ENCODE data around the gene ANKRD13B.
A peak's percentile ranks its signal among the peaks of the same experiment; 100 is the strongest.

Gene ANKRD13B

GRCh38 chr17:29582772-29583171 is 10.2 kb upstream of the ANKRD13B start:
- DNase-seq, result no peak

DNA sequence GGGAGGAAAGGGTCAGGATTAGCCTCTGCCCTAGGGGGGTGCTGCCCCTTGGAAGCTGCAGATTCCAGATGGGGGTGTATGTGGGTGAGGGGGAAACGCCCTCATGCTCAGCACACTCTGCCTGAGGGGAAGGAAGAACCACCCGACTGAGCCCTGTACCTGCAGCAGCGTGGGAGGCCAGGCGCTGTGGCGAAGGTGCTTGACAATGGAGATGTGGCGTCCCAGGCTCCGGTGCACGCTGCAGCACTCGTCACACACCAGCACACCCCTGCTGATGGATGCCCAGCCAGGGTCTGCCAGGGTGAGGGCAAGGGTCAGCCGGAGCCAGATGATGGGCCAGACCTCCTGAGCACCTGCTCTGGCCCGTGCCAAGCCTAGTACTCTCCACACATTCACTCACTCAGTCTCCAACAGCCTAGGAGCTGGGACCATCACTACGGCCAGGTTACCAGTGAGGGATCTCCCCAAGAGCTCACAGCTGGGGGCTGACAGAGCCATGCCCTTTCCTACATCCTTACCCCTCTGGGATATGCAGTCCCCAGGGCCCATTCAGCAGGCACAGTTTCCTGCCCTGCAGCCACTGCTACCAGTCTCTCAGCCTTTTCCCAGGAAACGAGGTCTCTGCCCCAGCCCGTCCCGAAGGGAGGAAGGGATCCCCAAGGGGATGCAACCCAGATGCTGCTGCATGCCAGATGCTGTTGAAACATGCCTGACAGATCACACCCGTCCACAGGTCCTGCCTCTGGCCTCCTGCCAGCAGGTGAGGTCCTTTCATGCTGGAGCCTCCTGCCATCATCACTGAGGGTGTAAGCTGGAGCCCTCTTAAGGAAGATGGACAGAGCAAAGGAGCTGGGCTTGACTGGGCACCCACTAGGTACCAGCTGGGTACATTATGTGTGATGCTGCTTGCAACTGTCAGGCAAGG is 9.3 kb upstream of the ANKRD13B start:
- no peak for DNase-seq

- DNase-seq, result no peak
Observed at GRCh38 chr17:29584452-29585079, 8.4 kb upstream of the ANKRD13B start.

DNA sequence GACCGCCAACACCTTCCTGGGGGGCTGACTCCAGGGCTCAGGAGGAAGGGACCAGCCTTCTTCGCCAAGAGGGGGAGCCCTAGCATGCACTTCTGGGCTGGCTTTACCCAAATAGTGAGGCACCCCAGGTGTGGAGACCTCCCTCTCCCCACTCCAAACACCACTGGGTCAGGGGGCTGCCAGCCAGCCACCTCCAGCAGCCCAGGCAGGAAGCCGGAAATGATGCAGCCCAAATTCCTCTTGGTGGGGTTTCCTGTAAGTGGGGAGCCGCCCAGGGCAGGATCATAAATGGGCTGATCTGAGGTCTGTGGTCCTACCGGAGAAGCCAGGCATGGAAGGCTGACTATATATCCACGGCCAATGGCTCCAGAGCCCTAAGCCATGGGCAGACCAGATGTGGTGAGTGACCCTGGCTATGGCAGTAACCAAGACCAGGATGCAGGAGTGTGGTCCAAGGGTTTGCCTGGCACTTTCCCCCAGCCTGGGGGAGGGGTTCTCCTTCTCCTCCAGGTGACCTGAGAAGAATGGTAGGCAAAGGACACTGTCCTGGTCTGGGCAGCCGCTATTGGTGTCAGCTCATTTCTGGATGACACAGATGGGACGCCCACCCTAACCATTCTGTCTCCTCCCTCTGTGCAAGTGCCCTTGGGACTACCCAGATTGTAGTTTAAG is 7.7 kb upstream of the ANKRD13B start:
- no peak for DNase-seq

DNA sequence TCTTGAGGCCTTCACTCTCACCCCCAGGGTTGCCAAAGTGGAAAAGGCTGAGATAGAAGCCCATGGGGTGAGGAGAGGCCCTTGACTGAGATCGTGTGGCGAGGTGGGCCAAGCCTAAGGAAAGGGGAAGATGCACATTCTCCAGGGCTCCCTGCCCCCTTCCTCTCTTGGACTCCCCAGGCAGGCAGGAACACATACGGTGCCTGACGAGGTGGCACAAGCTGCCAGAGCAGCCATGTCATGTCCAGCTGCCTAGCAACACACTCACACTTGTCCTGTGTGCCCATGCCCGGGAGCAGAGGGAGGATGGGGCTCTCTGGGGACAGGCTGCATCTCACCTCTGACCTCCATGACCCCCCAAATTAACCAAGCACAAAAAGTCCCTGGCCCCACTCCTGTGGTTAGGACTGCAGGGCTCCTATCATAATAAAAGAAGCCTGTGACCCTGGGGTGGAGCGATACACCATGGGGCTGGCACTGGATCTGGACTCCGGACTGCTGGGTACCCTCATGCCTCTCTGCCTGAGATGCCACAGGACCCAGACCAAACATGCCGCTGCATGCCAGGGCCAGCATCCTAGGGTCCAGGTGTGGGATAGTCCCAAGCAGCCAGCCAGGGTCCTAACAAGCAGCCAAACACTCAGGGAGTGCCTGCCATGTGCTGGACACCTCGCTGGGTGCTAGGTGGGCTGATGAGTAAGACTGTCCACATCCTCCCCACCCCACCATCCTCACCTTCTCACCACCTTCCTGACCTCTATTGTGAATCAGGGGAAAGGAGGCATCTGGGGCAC is 6.1 kb upstream of the ANKRD13B start:
- no peak for DNase-seq

DNA sequence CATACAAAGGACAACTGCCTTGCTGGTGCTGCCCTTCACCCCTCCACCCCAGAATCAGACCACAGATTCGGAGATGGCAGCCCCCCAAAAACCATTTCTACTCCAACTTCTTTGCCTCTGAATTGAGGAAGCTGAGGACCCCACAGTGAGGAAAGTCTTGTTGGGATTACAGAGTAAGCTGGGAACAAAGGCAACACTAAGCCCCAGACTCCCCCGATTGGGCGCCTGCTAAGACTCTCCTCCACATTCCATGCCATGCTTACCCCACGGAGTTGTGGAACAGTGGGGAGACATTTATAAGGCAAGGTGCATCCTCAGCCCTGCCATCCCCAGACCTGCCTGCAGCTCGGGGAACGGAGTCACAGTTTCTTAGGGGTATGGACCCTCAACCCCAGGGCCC is 5.3 kb upstream of the ANKRD13B start:
- no peak for DNase-seq

GRCh38 chr17:29588017-29588561 is 4.8 kb upstream of the ANKRD13B start:
- no peak for DNase-seq

- peak; percentile 74 for DNase-seq
Observed at GRCh38 chr17:29588562-29589411, 4.1 kb upstream of the ANKRD13B start.

GRCh38 chr17:29589524-29590410 is 3.2 kb upstream of the ANKRD13B start, which contains the start of gene GIT1:
Gene GIT1 (minus strand): TSS chr17:29589648. CDS start chr17:29589378, 270 bp downstream.
- DNase-seq, result peak; percentile 90

GRCh38 chr17:29590411-29591145 is 2.4 kb upstream of the ANKRD13B start:
- DNase-seq, result no peak

- DNase-seq, result peak; percentile 75
Observed at GRCh38 chr17:29591146-29591736, 1.7 kb upstream of the ANKRD13B start.

- DNase-seq, result peak; percentile 95
Observed at GRCh38 chr17:29591737-29592608, 959 bp upstream of the ANKRD13B start.

DNA sequence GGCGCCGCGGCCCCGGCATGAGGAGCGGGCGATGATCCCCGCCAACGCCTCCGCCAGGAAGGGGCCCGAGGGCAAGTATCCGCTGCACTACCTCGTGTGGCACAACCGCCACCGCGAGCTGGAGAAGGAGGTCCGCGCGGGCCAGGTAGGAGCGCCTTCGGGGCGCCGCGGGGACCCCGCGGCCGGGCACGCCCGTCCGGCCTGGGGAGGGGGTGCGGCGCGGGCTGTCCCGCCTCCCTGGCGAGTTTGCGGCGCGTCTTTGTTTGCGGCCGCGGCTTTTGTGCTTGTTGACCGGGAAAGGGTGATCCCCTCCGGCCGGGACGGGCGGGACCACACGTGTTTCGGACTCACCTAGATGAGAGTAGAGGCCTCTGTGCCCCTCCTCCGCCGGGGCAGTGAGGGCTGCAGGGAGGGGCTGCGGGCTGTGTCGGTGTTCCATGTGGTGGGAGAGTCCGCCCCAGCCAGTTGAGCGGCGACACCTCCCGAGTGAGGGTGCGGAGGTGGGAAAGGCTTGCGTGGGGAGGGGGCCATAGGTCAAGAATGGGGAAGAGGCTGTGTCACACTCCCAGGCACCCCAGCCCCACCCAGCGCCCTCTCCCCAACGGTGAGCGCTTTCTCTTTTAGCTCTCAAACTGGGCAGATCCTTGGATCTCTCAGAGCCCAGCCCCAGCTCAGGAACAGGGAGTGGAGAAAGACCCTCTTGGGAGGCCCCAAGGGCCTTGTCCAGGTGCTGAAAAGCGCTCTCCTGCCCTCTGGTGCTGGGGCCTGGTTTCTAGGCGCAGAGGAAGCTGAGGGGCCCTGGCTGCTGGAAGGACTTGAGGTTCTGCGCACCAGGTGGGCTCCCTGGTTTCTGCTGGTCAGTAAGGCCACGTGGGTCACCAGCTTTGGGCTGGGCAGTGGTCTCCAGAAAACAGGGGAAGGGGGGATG is 923 bp downstream of the ANKRD13B start:
- no peak for DNase-seq

GRCh38 chr17:29594519-29595090 is 1.7 kb downstream of the ANKRD13B start:
- DNase-seq, result no peak

- DNase-seq, result no peak
Observed at GRCh38 chr17:29595107-29595942, 2.4 kb downstream of the ANKRD13B start.
